Heart right ventricle (tissue), 16 donors: ENCODE measurements around the gene DBT. TPM values are rescaled to one million over a fixed set of nuclear protein-coding genes. Genes with fewer than 3 reads are reported as not detected.

ENCODE experiments used
- ATAC-seq, 8 donors: fragments of 200-7000 bp; cut with Tn5 transposase; one replicate each; pipeline ENCODE4 v1.9.1; 2020; ENCODE audit warnings: mild to moderate bottlenecking in 8 of 8, moderate library complexity in 8 of 8, moderate number of reproducible peaks in 1 of 8
- DNase-seq, 2 donors: peaks; one replicate each; pipeline ENCODE4 v3.0.0-alpha.2; 2020
- H3K27ac ChIP-seq, 10 donors: fragments of 200-600 bp; sonication (generic) in 2 of 10; one replicate each; pipeline versions ENCODE4 v1.5.0 to v1.8.0; 2020 to 2022; ENCODE audit warnings: mild to moderate bottlenecking in 3 of 10
- H3K27me3 ChIP-seq, 7 donors: fragments of 200-600 bp; one replicate each; pipeline ENCODE4 v1.8.0; 2021 to 2022; ENCODE audit warnings: mild to moderate bottlenecking in 2 of 7
- H3K36me3 ChIP-seq, 9 donors: fragments of 200-600 bp; sonication (generic) in 1 of 9; one replicate each; pipeline versions ENCODE4 v1.5.0 to v1.8.0; 2020 to 2022; ENCODE audit warnings: mild to moderate bottlenecking in 2 of 9
- H3K4me1 ChIP-seq, 9 donors: fragments of 200-600 bp; sonication (generic) in 1 of 9; one replicate each; pipeline versions ENCODE4 v1.5.0 to v1.8.0; 2020 to 2022; ENCODE audit warnings: mild to moderate bottlenecking in 4 of 9
- H3K4me3 ChIP-seq, 10 donors: fragments of 200-600 bp; sonication (generic) in 2 of 10; one replicate each; pipeline versions ENCODE4 v1.5.0 to v1.8.0; 2020 to 2022; ENCODE audit warnings: mild to moderate bottlenecking in 7 of 10, moderate library complexity in 2 of 10
- H3K9me3 ChIP-seq, 11 donors: fragments of 200-600 bp in 10 of 11; sonication (generic) in 2 of 11; one replicate each; pipeline versions ENCODE4 v1.5.0 to v1.8.0; 2013 to 2022; ENCODE audit warnings: mild to moderate bottlenecking in 2 of 11, control low read depth in 1 of 11, moderate library complexity in 1 of 11
- WGBS, 2 donors: extraction: QIAGEN DNeasy Blood & Tissue Kit; methylation state at CpG; one replicate each; pipeline ENCODE4 v1.1.7; 2013; ENCODE audit warnings: inconsistent platforms in 1 of 2; 5-methylcytosine and 5-hydroxymethylcytosine counted together
- intact Hi-C, 10 donors: fragments of 100-400 bp; cut with DNase I; formaldehyde crosslinking; loops; one replicate each; pipeline versions ENCODE4 v1.11.1 to v1.14.2; 2022
- polyA plus RNA-seq, 2 donors: library from polyadenylated mRNA; stranded (reverse); fragments of 200-250 nt; gene quantifications; one replicate each; pipeline ENCODE4 v1.2.3, GENCODE V29; 2013
- total RNA-seq, 10 donors: library from RNA; stranded (reverse); fragmentation: NEBNext Ultra II Directional in 3 of 10; extraction: Animal tissue kit (Norgen Biotek cat#: 25700) in 3 of 10; gene quantifications; one replicate each; pipeline versions ENCODE4 v1.2.1 to v1.2.4, GENCODE V29; 2021 to 2023
- TF ChIP-seq, protein P1 (sequence below), 9 donors: fragments of 200-600 bp; sonication (generic) in 2 of 9; IDR thresholded peaks; one replicate each; pipeline versions ENCODE4 v1.5.0 to v1.8.0; 2021 to 2022; ENCODE audit warnings: antibody characterized with exemption in 9 of 9, mild to moderate bottlenecking in 5 of 9, moderate library complexity in 1 of 9
- donor health status: Arrhythmogenic right ventricular cardiomyopathy.
- donor health status: ischemic (EF 13 %, LVEDD 7.1; RV severe dilation, severe dysfunction).
- donor health status: healthy with polysubstance abuse.
- donor health status: DM: no; HTN: yes; CAD: no.
- donor health status: DM: no; HTN: no; CAD: no.
- donor health status: ischemic (EF 25% LVEDD 6.9; RV normal size, moderate dysfunction).
- donor health status: ischemic (EF 25% LVEDD 5.7; RV mildly dilated, moderate dysfunction).
- donor health status: healthy.
- donor health status: DM: yes; HTN: yes; CAD: no.
- donor health status: Ischemic cardiomyopathy.
- donor health status: ischemic (EF 35%, LVEDD 5.7; RV mildly dilated, moderate dysfunction).
- donor health status: nonischemic (EF 11% LVEDD 7.7; RV severe dilation, severe dysfunction).
- donor health status: DM: yes; HTN: yes; CAD: no.
- donor health status: PGD.
- donor health status: ischemic (EF 29% LVEDD 5.4; RV normal size, mild dysfunction).
- donor health status: nonischemic (EF 23%, LVEDD 6.1; RV moderate dilation, normal function).

DBT gene
- total and polyA plus RNA-seq, 12 donors, result 4.9 to 49.0 (median 36.8) TPM

DNA sequence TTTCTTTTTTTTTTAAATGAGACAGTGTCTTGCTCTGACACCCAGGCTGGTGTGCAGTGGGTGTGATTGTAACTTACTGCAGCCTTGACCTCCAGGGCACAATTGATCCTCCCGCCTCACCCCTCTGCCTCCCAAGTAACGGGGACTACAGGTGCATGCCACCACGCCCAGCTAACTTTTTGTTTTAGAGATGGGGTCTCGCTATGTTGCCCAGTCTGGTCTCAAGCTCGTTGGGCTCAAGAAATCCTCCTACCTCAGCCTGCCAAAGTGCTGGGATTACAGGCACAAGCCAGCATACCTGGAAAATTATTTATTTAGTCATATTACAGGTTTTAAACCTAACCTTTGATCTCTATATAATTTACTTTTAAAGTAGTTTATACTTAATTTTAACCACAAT is 84.9 kb downstream of the DBT start:
- 90 to 91% methylated on average over 5 of the region's 5 CpGs for WGBS, 2 donors
- Histone ChIP-seq H3K4me1 (peaks cover 0 to 16% (median 4%) of the 10 kb centered on the region in 9 donors), H3K4me3 (no peak overlapping the region), H3K9me3 (no peaks in the 10 kb centered on the region), H3K36me3 (peaks cover 0 to 28% (median 0%) of the 10 kb centered on the region in 9 donors), H3K27ac (peak overlapping the region in 1 of 10 donors; percentile 3), H3K27me3 (no peaks in the 10 kb centered on the region)
- ATAC-seq, result peak in 1 of 8 donors; percentile 18
- TF ChIP-seq, protein P1, sequence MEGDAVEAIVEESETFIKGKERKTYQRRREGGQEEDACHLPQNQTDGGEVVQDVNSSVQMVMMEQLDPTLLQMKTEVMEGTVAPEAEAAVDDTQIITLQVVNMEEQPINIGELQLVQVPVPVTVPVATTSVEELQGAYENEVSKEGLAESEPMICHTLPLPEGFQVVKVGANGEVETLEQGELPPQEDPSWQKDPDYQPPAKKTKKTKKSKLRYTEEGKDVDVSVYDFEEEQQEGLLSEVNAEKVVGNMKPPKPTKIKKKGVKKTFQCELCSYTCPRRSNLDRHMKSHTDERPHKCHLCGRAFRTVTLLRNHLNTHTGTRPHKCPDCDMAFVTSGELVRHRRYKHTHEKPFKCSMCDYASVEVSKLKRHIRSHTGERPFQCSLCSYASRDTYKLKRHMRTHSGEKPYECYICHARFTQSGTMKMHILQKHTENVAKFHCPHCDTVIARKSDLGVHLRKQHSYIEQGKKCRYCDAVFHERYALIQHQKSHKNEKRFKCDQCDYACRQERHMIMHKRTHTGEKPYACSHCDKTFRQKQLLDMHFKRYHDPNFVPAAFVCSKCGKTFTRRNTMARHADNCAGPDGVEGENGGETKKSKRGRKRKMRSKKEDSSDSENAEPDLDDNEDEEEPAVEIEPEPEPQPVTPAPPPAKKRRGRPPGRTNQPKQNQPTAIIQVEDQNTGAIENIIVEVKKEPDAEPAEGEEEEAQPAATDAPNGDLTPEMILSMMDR (IDR thresholded peaks at IDR 0.05), result no peak
- intact Hi-C loops, result no loop called here
- DNase-seq, result no peak

DNA sequence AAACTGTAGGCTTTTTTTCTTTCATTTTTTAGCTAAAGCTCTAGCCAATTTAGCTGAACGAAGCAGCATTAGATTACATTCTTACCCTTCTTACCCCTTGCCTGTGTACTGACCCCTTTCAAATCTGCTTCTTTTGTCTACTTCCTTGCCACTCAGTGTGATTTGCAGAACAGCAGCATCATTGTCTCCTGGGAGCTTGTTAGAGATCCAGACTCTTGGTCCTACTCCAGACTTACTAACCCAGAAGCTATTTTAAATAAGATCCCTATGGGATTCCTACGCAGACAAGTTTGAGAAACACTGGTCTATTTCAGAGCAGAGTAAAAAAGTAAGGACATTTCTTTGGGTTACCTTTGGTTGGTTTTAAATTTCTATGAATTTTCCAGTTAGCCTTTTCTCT is 85.4 kb downstream of the DBT start:
- 29 to 32% methylated on average over 2 of the region's 2 CpGs for WGBS, 2 donors
- TF ChIP-seq, protein P1 (IDR thresholded peaks at IDR 0.05), result no peak
- ATAC-seq, result peak; percentile 46 to 76 (median 53)
- intact Hi-C loops, result no loop called here
- no peaks in the 10 kb centered on the region for H3K27me3 ChIP-seq
- peak overlapping the region in 2 of 10 donors; percentile 3 to 22 for H3K27ac ChIP-seq
- no peak overlapping the region for H3K4me3 ChIP-seq
- H3K4me1 ChIP-seq, result peaks cover 0 to 16% (median 2%) of the 10 kb centered on the region in 9 donors
- DNase-seq, result no peak
- no peaks in the 10 kb centered on the region for H3K9me3 ChIP-seq
- H3K36me3 ChIP-seq, result peaks cover 0 to 33% (median 0%) of the 10 kb centered on the region in 9 donors

DNA sequence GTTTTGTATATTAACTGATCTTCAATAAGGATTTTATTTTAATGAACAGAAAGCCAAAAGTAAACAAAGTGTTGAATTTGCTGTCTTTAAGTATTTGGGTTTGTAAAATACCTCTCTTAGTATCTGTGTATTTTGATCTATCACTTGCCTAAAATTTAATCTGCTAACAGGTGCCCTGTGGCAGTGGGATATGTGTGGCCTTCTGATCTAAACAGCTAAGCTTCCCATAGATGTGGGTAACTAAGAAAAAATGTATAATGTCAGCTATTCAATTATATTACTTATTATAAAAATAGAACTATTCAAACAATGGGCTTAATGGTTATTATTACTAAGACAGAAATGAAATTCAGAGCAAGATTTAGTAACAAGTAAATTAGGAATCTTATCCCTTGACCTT is 86.8 kb downstream of the DBT start:
- Histone ChIP-seq H3K27ac (peak overlapping the region in 1 of 10 donors; percentile 29), H3K4me3 (no peak overlapping the region), H3K27me3 (no peaks in the 10 kb centered on the region), H3K36me3 (peaks cover 0 to 42% (median 0%) of the 10 kb centered on the region in 9 donors), H3K9me3 (no peaks in the 10 kb centered on the region), H3K4me1 (peaks cover 0 to 16% (median 0%) of the 10 kb centered on the region in 9 donors)
- TF ChIP-seq, protein P1 (IDR thresholded peaks at IDR 0.05), result no peak
- DNase-seq (no peak), ATAC-seq (no peak)
- intact Hi-C loops, result no loop called here

DNA sequence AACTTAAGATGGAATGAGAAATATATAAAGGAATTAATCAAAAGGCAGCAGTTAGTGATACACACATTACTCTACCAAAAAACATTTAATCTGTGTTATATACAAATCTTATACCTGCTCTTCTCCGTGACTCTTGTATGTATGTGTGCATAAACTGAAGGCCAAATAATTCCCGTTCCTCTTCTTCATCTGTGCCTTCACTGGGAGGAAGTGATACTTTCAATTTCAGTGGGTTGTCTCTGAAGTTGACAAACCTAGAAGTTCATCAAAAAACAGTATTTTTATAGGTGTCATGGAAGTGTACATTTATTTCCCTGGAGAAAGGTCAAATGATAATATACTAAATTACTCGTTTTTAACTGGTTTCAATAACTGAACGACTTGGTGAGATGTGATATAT is 97.4 kb downstream of the DBT start:
- H3K36me3 ChIP-seq, result peaks cover 0 to 85% (median 25%) of the 10 kb centered on the region in 9 donors
- intact Hi-C loops, result loop anchor here in 2 of 10 donors (10.0 kb wide), 2 partner anchors 143 to 287 kb away; no protein-coding TSS in a partner anchor
- TF ChIP-seq, protein P1 (IDR thresholded peaks at IDR 0.05), result no peak
- DNase-seq, result no peak
- H3K27ac ChIP-seq, result peak overlapping the region in 1 of 10 donors; percentile 5
- H3K4me3 ChIP-seq, result no peak overlapping the region
- WGBS, 2 donors, result 81% methylated on average over 4 of the region's 4 CpGs
- H3K4me1 ChIP-seq, result no peaks in the 10 kb centered on the region
- ATAC-seq, result no peak
- no peaks in the 10 kb centered on the region for H3K9me3 ChIP-seq
- no peaks in the 10 kb centered on the region for H3K27me3 ChIP-seq
